GM23338 (cell line): ENCODE results near the gene PTPRB.

Source experiments
- CREB1 ChIP-seq: fragments of 250-450 bp; sonication (Bioruptor Pico); IDR thresholded peaks from 2 replicates; pipeline ENCODE4 v1.5.0; 2020; ENCODE audit warnings: low read depth, mild to moderate bottlenecking, moderate library complexity
- CTCF ChIP-seq, 2 experiments: fragments of 200-600 bp in 1 of 2; sonication (generic) in 1 of 2; conservative IDR thresholded peaks; 2 replicates each; pipeline versions ENCODE4 v1.5.1 to v1.6.1; 2016 to 2017; ENCODE audit warnings: antibody characterized with exemption in 2 of 2, low read depth in 2 of 2, mild to moderate bottlenecking in 2 of 2, moderate library complexity in 1 of 2
- EZH2 ChIP-seq: fragments of 200-600 bp; sonication (generic); IDR thresholded peaks from one replicate; pipeline ENCODE4 v1.8.0; 2017; ENCODE audit warnings: antibody characterized with exemption, mild to moderate bottlenecking, low read depth; ENCODE audit not compliant: unreplicated experiment
- POLR2AphosphoS5 ChIP-seq: IDR thresholded peaks from 2 replicates; pipeline ENCODE4 v1.6.1; 2016; ENCODE audit warnings: antibody characterized with exemption, low read depth
- REST ChIP-seq: IDR thresholded peaks from one replicate; pipeline ENCODE4 v1.6.1; 2018; ENCODE audit warnings: antibody characterized with exemption; ENCODE audit not compliant: unreplicated experiment
- STAT1 ChIP-seq: IDR thresholded peaks from one replicate; pipeline ENCODE4 v1.6.1; 2016; ENCODE audit warnings: antibody characterized with exemption; ENCODE audit not compliant: unreplicated experiment
- ZNF114 ChIP-seq: fragments of 250-450 bp; sonication (Bioruptor Pico); IDR thresholded peaks from 2 replicates; pipeline ENCODE4 v1.5.0; 2020; ENCODE audit warnings: mild to moderate bottlenecking, moderate library complexity

GRCh38 chr12:70535896-70536374 lies 101.3 kb downstream of the PTPRB start:
- TF ChIP-seq EZH2 (no peak), CTCF (conservative IDR thresholded peaks at IDR 0.05; ENCODE audit: low read depth in 2 of 2) (no peak), CREB1 (CRISPR knock-in tag) (no peak), POLR2AphosphoS5 (no peak), STAT1 (no peak), REST (no peak), ZNF114 (no peak)
